Fibroblast of skin of right quadriceps (primary cell): Measurements from ENCODE around the gene RGS16.
"Not testable (repeated sequence)": the region's sequence is repeated elsewhere in the genome, so short reads cannot be mapped to it uniquely, and the experiment has no call there.

Experiments used
- DNase-seq: peaks from one replicate; pipeline ENCODE4 v3.0.0-alpha.2; 2013

RGS16 gene

GRCh38 chr1:182604175-182605164 is at the start of gene RGS16:
TSS of gene RGS16 (minus strand) at chr1:182604389. CDS start at chr1:182604259, 130 bp downstream.
- peak; percentile 77 for DNase-seq

GRCh38 chr1:182653986-182654385 is 49.8 kb upstream of the RGS16 start:
- no peak for DNase-seq

GRCh38 chr1:182652933-182653332 is 48.7 kb upstream of the RGS16 start:
- DNase-seq: no peak

GRCh38 chr1:182651339-182651724 is 47.1 kb upstream of the RGS16 start:
- DNase-seq: no peak

GRCh38 chr1:182650678-182651338 is 46.6 kb upstream of the RGS16 start:
- no peak for DNase-seq

- DNase-seq: no peak
Measured at GRCh38 chr1:182649041-182649440, 44.9 kb upstream of the RGS16 start.

GRCh38 chr1:182646739-182647138 is 42.5 kb upstream of the RGS16 start:
- no peak for DNase-seq

GRCh38 chr1:182644886-182645285 is 40.7 kb upstream of the RGS16 start:
- DNase-seq: no peak

- DNase-seq: no peak
Measured at GRCh38 chr1:182643699-182644098, 39.5 kb upstream of the RGS16 start.

- DNase-seq: no peak
Measured at GRCh38 chr1:182642461-182642860, 38.3 kb upstream of the RGS16 start.

GRCh38 chr1:182641561-182641960 is 37.4 kb upstream of the RGS16 start:
- no peak for DNase-seq

GRCh38 chr1:182639330-182639729 is 35.1 kb upstream of the RGS16 start:
- DNase-seq: no peak

GRCh38 chr1:182637769-182638168 is 33.6 kb upstream of the RGS16 start:
- no peak for DNase-seq

GRCh38 chr1:182635871-182636270 is 31.7 kb upstream of the RGS16 start:
- DNase-seq: no peak

GRCh38 chr1:182634306-182635072 is 30.3 kb upstream of the RGS16 start:
- no peak for DNase-seq

- DNase-seq: no peak
Measured at GRCh38 chr1:182633657-182634281, 29.6 kb upstream of the RGS16 start.

- no peak for DNase-seq
Measured at GRCh38 chr1:182633031-182633430, 28.8 kb upstream of the RGS16 start.

- not testable (repeated sequence) for DNase-seq
Measured at GRCh38 chr1:182632441-182632857, 28.3 kb upstream of the RGS16 start.

- DNase-seq: no peak
Measured at GRCh38 chr1:182631954-182632353, 27.8 kb upstream of the RGS16 start.

GRCh38 chr1:182631053-182631677 is 27.0 kb upstream of the RGS16 start:
- DNase-seq: no peak

- DNase-seq: peak; percentile 11
Measured at GRCh38 chr1:182630586-182630985, 26.4 kb upstream of the RGS16 start.

- DNase-seq: no peak
Measured at GRCh38 chr1:182629499-182630096, 25.4 kb upstream of the RGS16 start.
